ENCODE measurements around the gene CLEC2L. TPM values are rescaled to one million over a fixed set of nuclear protein-coding genes. Genes with fewer than 3 reads are reported as not detected.

The CLEC2L gene
- total RNA-seq, 1 donor from 2014 or later, result not detected

DNA sequence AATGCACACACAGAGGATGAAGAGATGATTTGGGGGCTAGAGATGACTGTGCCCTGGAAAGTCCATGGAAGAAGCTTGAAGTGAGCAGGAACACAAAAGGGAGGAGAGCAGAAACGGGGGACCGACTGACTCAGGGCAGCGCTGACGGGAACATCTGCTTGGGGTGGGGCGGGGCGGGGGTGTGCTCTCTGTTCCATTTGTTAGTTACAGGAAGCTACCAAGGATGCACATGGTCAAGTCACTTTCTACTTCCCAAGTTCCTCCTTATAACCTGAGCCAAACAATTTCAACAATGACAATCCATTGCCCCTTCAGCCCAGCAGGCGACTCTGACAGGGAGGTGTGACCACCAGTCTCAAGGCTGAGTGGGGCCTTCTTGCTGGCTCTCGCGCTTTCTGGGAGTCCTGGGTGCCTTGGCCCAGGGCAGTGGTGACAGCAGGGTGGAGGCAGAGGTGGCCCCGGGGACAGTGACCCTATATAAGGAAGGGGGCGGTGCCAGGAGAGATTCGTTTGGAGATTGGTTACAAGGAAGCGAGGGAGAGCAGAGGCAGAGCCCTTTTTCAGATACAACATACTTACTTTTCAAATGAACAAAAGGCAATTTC lies 39.6 kb downstream of the CLEC2L start:
- Mint-ChIP-seq H3K36me3 (ENCODE audit: low read depth) (no peaks in the 10 kb centered on the region), H3K9me3 (peaks cover 2% of the 10 kb centered on the region), H3K4me3 (no peak overlapping the region), H3K27ac (no peak overlapping the region), H3K4me1 (no peaks in the 10 kb centered on the region), H3K27me3 (peaks cover 7% of the 10 kb centered on the region)
- intact Hi-C loops (cut with micrococcal nuclease), result no loop called here
- ATAC-seq (ENCODE audit: low read depth), result no peak
- ChIA-PET POLR2A (no interaction called here), CTCF (no interaction called here)
- no peak for DNase-seq
- no peak for TF ChIP-seq CTCF (IDR thresholded peaks at IDR 0.05)

GRCh38 chr7:139563856-139564255 lies 40.4 kb downstream of the CLEC2L start:
- no peak for TF ChIP-seq CTCF (IDR thresholded peaks at IDR 0.05)
- H3K4me3 Mint-ChIP-seq, result no peak overlapping the region
- H3K4me1 Mint-ChIP-seq, result no peaks in the 10 kb centered on the region
- intact Hi-C loops (cut with micrococcal nuclease), result no loop called here
- CTCF ChIA-PET, result no interaction called here
- H3K27ac Mint-ChIP-seq, result no peak overlapping the region
- H3K27me3 Mint-ChIP-seq, result peaks cover 5% of the 10 kb centered on the region
- POLR2A ChIA-PET, result no interaction called here
- DNase-seq (no peak), ATAC-seq (ENCODE audit: low read depth) (no peak)
- no peaks in the 10 kb centered on the region for H3K36me3 Mint-ChIP-seq (ENCODE audit: low read depth)
- peaks cover 2% of the 10 kb centered on the region for H3K9me3 Mint-ChIP-seq

- no peak overlapping the region for H3K4me3 Mint-ChIP-seq
- H3K9me3 Mint-ChIP-seq, result no peaks in the 10 kb centered on the region
- ATAC-seq (ENCODE audit: low read depth) (no peak), DNase-seq (no peak)
- ChIA-PET POLR2A (no interaction called here), CTCF (no interaction called here)
- peaks cover 4% of the 10 kb centered on the region for H3K36me3 Mint-ChIP-seq (ENCODE audit: low read depth)
- H3K27ac Mint-ChIP-seq, result no peak overlapping the region
- intact Hi-C loops (cut with micrococcal nuclease), result no loop called here
- TF ChIP-seq CTCF (IDR thresholded peaks at IDR 0.05), result no peak
- H3K27me3 Mint-ChIP-seq, result no peaks in the 10 kb centered on the region
- H3K4me1 Mint-ChIP-seq, result no peaks in the 10 kb centered on the region
Observed at GRCh38 chr7:139566075-139566474, 42.6 kb downstream of the CLEC2L start.

DNA sequence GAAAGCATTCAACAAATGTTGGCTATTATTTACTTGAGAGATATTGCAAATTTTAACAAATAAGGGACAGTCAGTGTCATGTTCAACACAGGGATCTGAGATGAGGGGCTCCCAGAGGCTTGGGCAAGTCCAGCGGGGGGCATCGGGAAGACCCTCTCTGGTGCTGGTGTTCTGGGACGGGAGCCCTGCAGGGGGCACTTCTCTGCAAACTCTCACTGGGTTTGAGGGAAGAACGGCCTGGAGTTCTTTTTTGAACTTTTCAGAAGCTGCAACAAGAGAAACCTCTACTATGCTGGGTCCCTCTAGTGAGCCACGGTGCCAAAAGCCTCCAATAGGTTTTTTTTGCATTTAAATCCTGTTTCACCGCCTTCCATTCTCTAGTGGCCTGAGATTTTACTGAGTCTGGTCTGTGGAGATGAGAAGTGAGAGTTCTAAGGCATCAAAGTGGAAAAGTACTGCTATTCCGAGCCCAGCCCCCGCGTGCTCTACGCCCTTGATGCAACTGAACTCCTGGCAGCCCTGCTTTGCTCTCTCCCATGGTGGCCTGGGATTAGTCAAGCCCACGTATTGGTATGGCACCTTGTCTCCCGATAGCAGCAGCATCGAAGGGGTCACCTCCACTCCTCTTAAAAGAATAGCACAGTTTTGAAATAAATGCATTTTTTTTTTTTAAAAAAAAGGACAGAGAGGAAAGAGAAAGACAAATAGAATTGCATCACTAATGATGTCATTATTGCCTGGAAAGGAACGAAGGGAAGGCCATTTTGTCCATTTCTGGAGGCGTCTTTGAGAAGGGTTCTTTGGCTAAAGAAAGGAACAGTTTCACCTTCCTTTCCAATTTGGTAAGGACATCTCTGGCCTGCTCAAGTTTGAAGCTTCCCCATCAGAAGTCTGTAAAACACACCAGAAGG lies 43.5 kb downstream of the CLEC2L start:
- no peak for TF ChIP-seq CTCF (IDR thresholded peaks at IDR 0.05)
- H3K9me3 Mint-ChIP-seq, result no peaks in the 10 kb centered on the region
- POLR2A ChIA-PET, result no interaction called here
- no peaks in the 10 kb centered on the region for H3K4me1 Mint-ChIP-seq
- CTCF ChIA-PET, result no interaction called here
- intact Hi-C loops (cut with micrococcal nuclease), result no loop called here
- no peak overlapping the region for H3K4me3 Mint-ChIP-seq
- H3K36me3 Mint-ChIP-seq (ENCODE audit: low read depth), result peaks cover 7% of the 10 kb centered on the region
- H3K27ac Mint-ChIP-seq, result no peak overlapping the region
- DNase-seq (no peak), ATAC-seq (ENCODE audit: low read depth) (no peak)
- no peaks in the 10 kb centered on the region for H3K27me3 Mint-ChIP-seq

DNA sequence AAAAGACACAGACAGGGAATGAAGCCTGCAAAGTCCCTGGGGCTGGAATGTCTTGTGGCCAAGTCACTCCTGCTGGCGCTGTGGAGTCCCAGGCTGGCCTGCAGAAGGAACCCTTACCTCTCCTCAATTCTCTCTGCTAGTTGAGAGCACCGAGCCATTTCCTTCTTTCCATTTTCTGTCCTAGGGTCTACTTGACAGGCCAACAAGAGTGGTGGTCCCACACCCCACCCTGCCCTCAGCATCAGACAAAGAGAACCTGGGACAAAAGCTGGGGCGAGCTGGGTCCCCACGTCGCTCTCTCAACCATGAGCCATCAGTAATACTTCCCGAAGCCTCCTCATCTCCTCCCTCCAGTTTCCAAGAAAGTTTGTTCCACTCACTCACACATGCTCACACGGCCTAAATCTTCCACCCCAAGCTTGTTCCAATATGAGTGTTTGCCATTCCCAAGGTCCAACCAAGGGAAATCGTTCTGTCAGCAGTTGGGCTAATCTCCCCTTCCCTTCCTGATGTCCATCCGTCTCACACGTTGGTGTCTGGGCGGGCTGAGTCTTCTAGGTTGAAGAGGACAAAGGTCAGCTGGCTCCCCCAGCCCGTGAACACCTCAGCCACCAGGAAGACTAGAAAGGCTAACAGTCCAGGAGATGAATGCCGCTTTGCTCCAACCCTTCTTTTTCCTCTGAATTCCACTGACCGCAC lies 44.3 kb downstream of the CLEC2L start:
- no peaks in the 10 kb centered on the region for H3K4me1 Mint-ChIP-seq
- no peak for TF ChIP-seq CTCF (IDR thresholded peaks at IDR 0.05)
- ATAC-seq (ENCODE audit: low read depth) (no peak), DNase-seq (no peak)
- ChIA-PET CTCF (no interaction called here), POLR2A (no interaction called here)
- H3K27me3 Mint-ChIP-seq, result no peaks in the 10 kb centered on the region
- H3K9me3 Mint-ChIP-seq, result no peaks in the 10 kb centered on the region
- H3K36me3 Mint-ChIP-seq (ENCODE audit: low read depth), result peaks cover 8% of the 10 kb centered on the region
- H3K27ac Mint-ChIP-seq, result no peak overlapping the region
- intact Hi-C loops (cut with micrococcal nuclease), result no loop called here
- H3K4me3 Mint-ChIP-seq, result no peak overlapping the region

Measured in activated B cell treated with CpG ODN at 0.5 μM for 24 hours (primary cell).